ENCODE measurements around the gene ZFYVE28. TPM values are rescaled to one million over a fixed set of nuclear protein-coding genes. Genes with fewer than 3 reads are reported as not detected.

ZFYVE28 gene
- total RNA-seq, 6 experiments from 2014 or later, result 2.5 to 9.6 (median 4.8) TPM

- Histone ChIP-seq H3K4me1 (no peaks in the 10 kb centered on the region), H3K9me3 (no peaks in the 10 kb centered on the region), H3K27me3 (no peaks in the 10 kb centered on the region), H3K27ac (no peak overlapping the region), H3K36me3 (no peaks in the 10 kb centered on the region), H3K4me3 (no peak overlapping the region)
- WGBS (ENCODE audit: insufficient coverage, low coverage, low lambda C conversion rate, missing lambda C conversion rate), result 82% methylated on average over 3 of the region's 25 CpGs
- DNase-seq (no peak), ATAC-seq (no peak)
- TF ChIP-seq POLR2A (IDR thresholded peaks at IDR 0.05) (no peak), CTCF (IDR thresholded peaks at IDR 0.05) (no peak)
- intact Hi-C loops (cut with DNase I), result no loop called here
Observed at GRCh38 chr4:2437475-2438215, 19.2 kb upstream of the ZFYVE28 start.

- no peaks in the 10 kb centered on the region for H3K9me3 ChIP-seq
- no peaks in the 10 kb centered on the region for H3K27me3 ChIP-seq
- TF ChIP-seq CTCF (IDR thresholded peaks at IDR 0.05) (no peak), POLR2A (IDR thresholded peaks at IDR 0.05) (no peak)
- no peak for ATAC-seq
- DNase-seq, result peak in 1 of 3 donors; percentile 39
- WGBS (ENCODE audit: insufficient coverage, low coverage, low lambda C conversion rate, missing lambda C conversion rate), result 60% methylated on average over 1 of the region's 30 CpGs
- H3K4me1 ChIP-seq, result no peaks in the 10 kb centered on the region
- H3K27ac ChIP-seq, result no peak overlapping the region
- intact Hi-C loops (cut with DNase I), result no loop called here
- H3K36me3 ChIP-seq, result no peaks in the 10 kb centered on the region
- no peak overlapping the region for H3K4me3 ChIP-seq
Observed at GRCh38 chr4:2436761-2437474, 18.5 kb upstream of the ZFYVE28 start.

DNA sequence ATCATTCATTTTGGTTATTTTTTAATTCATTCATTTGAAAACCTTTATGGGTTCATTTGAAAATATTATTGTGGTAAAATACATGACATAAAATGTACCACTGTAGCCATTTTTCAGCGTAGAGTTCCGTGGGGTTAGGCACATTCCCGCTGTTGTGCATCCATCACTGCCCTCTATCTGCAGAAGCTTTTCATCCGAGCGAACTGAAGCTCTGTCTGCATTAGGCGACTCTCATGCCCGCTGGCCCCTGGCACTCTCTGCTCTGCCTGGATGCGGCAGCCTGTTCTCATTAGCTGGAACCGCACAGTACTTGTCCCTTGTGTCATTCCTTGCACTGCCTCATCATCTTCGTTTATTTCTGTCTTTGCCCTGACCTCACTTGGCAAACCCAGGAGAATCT, 17.9 kb upstream of the ZFYVE28 start:
- Histone ChIP-seq H3K4me1 (no peaks in the 10 kb centered on the region), H3K27ac (no peak overlapping the region), H3K27me3 (no peaks in the 10 kb centered on the region), H3K36me3 (no peaks in the 10 kb centered on the region), H3K4me3 (no peak overlapping the region), H3K9me3 (no peaks in the 10 kb centered on the region)
- intact Hi-C loops (cut with DNase I), result no loop called here
- DNase-seq (no peak), ATAC-seq (peak in 2 of 4 donors; percentile 25 to 47)
- TF ChIP-seq CTCF (IDR thresholded peaks at IDR 0.05) (no peak), POLR2A (IDR thresholded peaks at IDR 0.05) (no peak)
- 72% methylated on average over 9 of the region's 10 CpGs for WGBS (ENCODE audit: insufficient coverage, low coverage, low lambda C conversion rate, missing lambda C conversion rate)

DNA sequence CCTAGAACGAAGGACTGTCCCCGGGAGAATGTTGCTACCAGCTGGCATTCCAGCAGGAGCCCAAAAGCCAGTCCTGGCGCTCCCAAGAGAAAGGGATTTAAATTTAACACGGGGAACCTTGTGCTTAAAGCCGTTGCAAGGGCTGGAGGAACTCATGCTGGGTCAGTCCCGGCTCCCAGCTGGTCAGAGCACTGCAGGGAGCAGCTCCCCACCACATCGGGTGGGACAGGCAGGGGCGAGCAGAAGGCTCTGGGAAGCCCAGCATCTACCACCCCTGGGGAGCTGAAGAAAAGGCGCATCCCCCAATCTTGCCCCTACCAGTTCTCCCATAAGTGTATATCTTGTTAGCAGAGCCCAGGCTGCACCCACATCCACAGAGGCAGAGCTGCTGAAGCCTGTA, 16.0 kb upstream of the ZFYVE28 start:
- ATAC-seq (no peak), DNase-seq (no peak)
- intact Hi-C loops (cut with DNase I), result no loop called here
- H3K4me3 ChIP-seq, result no peak overlapping the region
- no peaks in the 10 kb centered on the region for H3K27me3 ChIP-seq
- no peaks in the 10 kb centered on the region for H3K4me1 ChIP-seq
- peaks cover 0 to 4% (median 0%) of the 10 kb centered on the region in 4 donors for H3K9me3 ChIP-seq
- H3K36me3 ChIP-seq, result no peaks in the 10 kb centered on the region
- no peak overlapping the region for H3K27ac ChIP-seq
- 40% methylated on average over 3 of the region's 9 CpGs for WGBS (ENCODE audit: insufficient coverage, low coverage, low lambda C conversion rate, missing lambda C conversion rate)
- no peak for TF ChIP-seq POLR2A (IDR thresholded peaks at IDR 0.05)
- TF ChIP-seq CTCF (IDR thresholded peaks at IDR 0.05), result no peak
